Frontal cortex (tissue), 4 donors: ENCODE measurements around the gene GAS7. TPM values are rescaled to one million over a fixed set of nuclear protein-coding genes. Genes with fewer than 3 reads are reported as not detected.

Source experiments
- DNase-seq, 2 donors: peaks; one replicate each; pipeline ENCODE4 v3.0.0; 2012; ENCODE audit warnings: low spot score in 2 of 2
- FAIRE-seq: peaks from 2 replicates; lab custom pipeline; 2012; peaks lifted over from hg19 to GRCh38; lab: Jason Lieb, UNC
- total RNA-seq: library from RNA; depleted of rRNA; stranded (reverse); fragments of >200 nt; gene quantifications from one replicate; pipeline ENCODE4 v1.2.3, GENCODE V29; 2014
- donor health status: control.
- donor health status: control.
- donor health status: control.

Gene GAS7
- total RNA-seq, 1 donor from 2014 or later: 67.7 TPM

DNA sequence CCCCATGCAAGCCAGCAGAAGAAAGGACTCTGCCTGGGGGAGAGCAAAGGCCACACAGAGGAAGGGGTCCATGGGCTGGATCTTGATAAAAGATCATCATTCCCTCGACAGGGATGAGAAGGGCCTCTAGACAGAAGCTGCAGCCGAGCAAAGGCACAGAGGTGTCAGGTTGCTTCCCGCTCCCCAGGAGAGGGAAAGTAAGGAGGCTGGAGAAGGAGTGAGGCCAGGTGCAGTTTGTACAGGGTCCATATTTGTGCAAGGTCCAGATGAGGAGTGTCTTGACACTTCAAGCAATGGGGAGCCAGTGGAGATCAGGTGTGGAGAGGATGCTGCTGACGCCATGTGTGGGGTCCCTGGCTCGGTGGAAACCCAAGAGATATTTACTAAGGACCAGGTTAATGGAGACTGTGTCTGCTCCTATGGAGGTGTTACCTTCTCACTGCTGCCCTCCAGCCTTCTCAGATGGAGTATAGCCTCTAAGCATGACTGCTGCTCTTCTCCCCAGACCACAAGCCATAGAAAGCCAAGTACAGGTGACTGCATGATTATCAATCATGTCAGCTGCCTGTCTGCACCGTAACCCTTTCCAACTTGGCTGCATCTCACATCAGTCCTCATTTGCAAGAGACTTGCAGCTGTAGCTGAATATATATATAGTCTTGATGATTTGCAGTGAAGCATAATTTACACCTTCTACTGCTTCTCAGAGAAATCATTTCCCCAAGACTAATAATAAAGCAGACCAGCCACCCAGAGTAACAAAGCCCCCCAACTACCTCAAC lies 21.1 kb downstream of the GAS7 start:
- FAIRE-seq (no peak), DNase-seq (no peak)

DNA sequence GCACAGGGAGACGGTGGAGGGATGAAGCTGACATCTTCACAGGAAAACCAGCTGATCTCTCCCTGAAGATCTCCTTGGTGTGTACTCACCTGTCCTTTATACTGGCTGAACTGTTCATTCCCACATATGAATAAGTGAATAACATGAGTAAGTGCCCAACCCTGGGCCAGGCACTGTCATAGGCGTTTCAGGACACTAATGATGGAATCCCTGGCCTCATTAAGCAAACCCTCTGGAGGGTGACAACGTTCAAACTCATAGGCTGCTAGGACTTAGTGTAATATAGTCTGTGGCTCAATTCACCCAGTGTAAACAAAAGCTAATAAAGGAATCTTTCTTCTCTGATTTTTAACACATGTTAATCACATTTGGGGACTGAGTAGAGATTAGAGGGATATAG lies 24.5 kb downstream of the GAS7 start:
- no peak for FAIRE-seq
- DNase-seq: no peak

DNA sequence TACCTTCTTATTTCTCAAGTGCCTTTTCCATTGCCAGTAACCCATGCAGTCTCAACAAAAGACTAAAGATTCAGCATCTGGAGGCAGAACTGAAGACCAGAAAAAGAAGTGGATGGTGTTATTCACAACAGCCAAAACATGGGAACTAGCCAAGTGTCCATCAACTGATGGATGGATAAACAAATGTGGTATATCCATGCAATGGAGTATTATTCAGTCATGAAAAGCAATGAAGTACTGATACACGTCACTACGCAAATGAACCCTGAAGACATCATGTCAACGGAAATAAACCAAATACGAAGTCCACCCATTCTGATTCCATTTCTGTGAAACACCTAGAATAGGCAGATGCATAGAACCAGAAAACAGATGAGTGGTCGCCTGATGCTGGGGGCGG lies 25.6 kb downstream of the GAS7 start:
- no peak for FAIRE-seq
- DNase-seq: no peak

DNA sequence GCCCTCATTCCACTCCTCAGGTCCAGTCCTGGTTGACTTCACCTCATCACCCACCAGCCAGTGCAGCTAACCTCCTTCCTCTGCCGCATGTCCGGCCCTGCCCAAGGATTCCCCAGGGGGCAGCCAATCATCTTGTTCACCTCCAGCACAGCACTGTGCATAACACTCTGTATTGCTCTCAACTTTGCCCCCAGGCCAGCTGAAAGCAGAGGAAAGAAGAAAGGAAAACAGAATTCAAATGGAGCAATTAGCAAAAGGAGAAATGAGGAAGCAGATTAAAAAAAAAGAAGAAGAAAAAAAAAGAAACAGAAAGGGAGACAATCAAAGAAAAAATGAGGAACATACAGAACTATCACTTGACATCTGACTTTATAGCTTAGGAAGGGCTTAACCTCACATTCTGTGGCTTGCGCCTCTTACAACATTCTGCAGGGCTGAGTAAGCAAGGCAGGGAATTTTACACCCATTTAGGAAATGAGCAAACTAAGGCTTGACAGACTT lies 26.1 kb downstream of the GAS7 start:
- FAIRE-seq (no peak), DNase-seq (no peak)

DNA sequence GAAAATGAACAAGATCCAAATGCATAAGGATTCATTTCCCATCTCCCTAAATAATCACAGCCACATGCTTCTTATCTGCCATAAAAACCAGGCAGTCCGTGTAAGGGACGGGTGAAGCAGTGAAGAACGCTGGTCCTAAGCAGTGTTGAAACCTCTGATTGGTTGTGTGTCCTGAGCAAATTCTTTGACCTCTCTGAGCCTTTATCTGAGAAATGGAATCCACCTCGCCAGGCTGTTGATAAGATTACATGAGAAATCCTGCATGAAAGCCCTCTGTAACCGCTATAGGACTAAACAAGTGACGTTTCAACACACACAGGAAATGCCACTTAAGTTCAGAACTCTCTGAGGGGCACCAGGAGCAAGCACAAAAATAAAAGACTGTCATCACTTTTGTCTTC lies 26.8 kb downstream of the GAS7 start:
- DNase-seq (no peak), FAIRE-seq (no peak)

DNA sequence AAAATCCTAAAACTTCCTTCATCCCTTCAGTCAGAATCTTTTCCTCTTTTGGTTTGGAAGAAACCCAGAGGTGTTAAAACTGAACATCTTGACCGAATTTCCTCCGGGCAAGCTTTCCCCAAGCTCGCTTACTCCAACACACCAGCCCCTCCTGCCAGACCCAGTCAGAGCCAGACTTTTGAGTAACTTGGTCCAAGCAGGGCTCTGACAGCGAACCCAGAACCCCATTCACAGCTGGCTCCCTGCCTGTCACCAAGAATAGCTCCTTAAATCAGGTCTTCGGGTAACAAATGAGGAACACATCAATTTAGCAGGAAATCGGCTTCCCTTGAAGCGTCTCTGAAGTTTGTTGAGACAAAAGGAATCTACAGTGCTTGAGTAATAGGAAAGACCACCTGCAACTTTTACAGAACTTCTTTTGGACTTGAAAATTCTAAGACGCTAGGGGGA lies 27.3 kb downstream of the GAS7 start:
- FAIRE-seq (no peak), DNase-seq (no peak)

DNA sequence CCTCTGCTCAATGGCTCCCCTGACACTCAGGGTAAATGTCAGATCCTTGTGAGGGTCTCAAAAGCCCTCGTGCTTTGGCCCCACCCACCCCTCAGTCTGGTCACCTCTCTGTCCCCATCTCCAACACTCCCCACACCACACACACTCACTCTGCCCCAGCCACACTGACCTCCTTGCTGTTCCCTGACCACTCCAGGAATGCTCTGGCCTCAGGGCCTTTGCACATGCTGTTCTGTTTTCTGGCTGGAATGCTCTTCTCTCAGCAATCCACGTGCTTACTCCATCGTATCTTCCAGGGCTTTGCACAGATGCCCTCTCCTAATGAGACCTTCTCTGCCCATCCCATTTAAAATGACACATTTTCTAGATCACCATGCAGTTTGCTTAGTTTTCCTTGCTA lies 28.2 kb downstream of the GAS7 start:
- DNase-seq (no peak), FAIRE-seq (no peak)

DNA sequence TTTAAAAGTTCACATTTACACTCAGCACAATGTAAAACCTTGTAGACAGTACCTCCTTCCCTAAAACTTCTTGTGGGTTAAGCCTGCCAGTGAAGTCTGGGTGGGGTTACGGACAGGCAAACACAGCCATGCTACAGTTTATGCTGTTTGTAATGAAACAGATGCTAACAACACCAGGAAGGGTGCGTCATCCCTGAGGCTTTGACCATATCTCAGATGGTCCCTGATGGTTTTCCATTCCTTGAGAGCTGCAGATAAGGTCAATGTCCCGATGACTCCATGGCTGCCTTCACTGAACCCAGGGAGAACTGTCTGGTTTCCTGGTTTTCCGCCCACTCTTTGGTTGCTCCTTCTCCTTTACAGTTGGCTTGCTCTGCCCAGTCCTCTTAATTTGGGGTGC lies 29.1 kb downstream of the GAS7 start:
- FAIRE-seq (no peak), DNase-seq (no peak)

DNA sequence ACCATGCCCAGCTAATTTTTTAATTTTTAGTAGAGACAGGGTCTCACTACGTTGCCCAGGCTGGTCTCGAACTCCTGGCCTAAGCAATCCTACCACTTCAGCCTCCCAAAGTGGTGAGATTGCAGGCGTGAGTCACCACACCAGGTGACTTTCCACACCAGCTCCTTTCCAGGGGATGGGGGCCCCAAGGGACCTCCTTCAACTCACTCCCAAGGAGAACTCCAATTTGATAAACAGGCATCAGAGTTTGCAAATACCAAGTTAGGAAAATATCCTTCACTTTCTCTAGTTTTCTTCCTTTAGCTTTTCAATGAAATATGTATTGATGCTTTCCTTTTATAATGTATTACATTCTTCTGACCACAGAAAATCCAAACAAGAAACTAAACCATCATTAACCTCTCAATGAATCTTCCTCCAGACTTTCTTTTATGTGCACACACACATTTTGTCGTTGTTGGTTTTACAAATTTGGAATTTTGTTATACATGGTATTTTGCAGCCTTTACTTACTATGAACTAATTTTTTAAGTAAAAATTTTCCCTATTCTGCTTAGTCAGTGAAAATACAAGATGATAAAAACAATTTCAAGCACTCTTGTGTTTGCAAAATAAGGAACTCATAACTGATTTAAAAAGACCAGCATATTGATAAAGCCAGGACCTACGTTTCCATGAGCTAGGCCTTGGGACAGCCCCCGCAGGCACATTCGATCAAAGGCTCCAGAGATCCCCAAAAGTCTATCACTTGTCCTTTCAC lies 32.0 kb downstream of the GAS7 start:
- FAIRE-seq (no peak), DNase-seq (no peak)

DNA sequence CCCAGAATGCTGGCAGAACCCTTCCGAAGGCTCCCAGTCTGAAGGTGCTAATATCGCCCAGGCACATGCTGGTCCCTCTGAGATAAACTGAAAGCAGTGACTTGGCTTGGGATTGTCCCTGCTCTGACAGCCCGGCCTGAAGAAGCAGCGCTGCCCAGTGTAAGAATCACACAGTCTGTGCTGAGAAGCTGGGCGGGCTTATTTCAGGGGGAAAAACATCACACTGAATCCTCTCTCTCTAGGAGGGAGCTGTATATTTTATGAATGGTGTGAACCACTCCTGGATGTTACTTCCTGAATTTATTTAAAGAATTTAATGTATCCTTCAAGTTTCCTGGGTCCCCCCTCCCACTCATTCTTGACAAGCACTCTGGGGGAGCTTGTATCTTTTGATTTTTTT lies 36.3 kb downstream of the GAS7 start:
- DNase-seq (no peak), FAIRE-seq (no peak)

DNA sequence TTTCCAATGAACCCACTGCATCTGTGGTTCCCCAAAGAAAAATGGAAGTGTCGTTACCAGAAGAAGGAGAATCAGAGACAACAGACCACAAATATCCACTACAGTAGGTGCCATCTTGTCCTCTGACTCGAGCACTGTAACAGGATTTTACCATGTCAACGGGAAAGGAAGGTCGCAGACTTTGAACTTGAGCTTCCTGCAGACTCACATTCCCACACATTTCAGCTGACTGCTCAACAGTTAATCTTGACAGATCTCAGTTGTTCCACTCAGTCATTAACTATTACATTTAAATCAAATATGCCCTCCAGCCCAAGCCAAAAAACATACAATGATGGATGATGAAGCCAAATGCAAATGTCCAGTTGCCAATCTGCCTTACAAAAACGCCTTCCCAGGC lies 37.0 kb downstream of the GAS7 start:
- no peak for FAIRE-seq

DNA sequence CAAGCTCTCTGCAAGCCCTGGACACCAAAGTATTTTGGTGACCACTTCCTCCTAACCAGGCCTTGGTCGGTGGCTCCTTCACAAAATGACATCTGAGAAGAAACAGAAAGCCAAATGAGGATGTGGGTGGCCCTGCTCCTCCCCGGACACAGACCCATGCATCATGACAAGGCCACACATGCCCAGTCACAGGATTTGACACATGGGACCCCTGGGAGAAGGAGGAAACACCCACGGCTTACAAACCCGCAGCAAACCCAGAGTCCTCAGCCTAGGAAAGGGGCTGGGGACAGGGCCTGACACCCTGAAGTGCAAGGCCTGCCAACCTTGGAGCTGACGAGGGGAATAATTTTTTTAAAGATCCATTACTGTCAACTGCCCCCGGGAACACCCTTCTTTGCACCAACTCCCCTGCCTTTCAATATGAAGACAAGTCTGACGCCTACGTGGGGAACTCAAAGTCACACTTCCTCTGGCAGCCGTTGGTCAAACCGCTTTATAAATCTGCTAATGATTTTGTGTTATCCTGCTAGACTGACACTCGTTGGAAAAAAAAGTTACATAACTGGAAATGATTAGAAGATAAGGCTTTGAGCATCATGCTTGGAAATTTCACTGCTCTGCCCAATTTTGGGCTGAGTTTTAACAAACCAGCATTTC lies 41.3 kb downstream of the GAS7 start:
- DNase-seq: no peak
- no peak for FAIRE-seq

More for the DNA sequence above, 37.0 kb downstream of the GAS7 start:
- DNase-seq: no peak

DNA sequence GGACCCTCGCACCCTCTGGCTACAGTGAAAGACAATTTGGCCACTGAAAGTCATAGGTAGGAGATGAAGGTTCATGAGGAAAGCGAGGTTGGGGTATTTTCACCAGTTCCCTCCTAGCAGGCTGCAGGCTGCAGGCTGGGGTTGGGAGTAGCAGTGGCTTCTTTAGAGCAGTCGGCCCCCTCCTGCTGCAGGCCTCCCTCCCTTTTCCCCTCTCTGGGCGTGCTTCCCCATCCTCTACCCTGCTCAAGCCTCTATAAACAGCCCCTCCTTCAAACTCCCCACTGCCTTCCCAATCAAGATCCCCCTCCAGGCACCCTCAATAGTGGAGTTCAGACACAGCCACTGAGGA lies 41.8 kb downstream of the GAS7 start:
- no peak for FAIRE-seq
- DNase-seq: no peak

DNA sequence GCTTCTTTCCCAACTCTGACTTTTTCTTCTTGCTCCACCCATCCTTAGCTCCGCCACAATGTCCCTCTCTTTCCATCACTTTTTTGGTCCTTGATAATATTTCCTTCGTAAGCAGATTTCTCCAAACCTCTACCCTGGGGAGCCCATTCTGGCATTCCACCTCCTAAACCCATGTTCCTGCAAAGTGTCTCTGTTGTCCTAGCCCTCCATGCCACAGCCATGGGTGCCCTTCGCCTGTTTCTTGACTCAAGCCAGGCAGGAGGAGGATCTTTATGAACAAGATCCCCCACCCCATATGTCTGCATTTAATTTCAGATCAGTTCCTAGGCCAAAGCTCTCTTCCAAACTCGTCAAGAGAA lies 42.4 kb downstream of the GAS7 start:
- FAIRE-seq (no peak), DNase-seq (no peak)

DNA sequence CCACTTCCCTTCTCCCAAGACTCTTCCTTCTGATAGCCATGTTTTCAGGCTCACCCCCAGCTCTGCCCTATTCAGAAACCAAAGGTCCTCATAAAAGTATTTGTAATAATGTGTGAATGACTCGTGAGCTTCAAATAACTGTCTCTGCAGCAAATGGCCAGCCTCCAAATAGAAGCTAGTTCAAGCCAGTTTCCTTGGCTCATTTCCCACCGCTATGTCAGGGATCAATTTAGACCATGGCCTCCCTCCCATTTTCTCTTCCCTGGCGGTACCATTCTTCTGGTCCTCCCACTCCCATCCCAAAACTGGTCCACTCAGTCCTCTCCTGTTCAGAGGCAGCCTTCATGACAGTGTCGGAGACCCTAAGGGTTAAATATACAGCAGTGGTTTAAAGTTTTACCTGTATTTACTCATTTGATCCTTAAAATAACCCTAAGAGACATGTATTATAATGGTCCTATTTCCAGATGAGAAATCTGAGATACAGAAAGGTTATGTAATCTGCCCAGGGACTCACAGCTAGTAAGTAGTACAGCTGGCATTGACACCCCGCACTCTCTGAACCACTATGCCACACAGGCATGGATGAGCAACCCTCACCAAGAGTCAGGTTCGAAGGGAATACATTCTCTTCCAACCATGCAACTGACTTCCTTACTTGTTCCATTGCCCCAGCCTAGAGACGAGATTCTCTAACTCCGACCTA lies 42.9 kb downstream of the GAS7 start:
- DNase-seq: no peak
- no peak for FAIRE-seq

DNA sequence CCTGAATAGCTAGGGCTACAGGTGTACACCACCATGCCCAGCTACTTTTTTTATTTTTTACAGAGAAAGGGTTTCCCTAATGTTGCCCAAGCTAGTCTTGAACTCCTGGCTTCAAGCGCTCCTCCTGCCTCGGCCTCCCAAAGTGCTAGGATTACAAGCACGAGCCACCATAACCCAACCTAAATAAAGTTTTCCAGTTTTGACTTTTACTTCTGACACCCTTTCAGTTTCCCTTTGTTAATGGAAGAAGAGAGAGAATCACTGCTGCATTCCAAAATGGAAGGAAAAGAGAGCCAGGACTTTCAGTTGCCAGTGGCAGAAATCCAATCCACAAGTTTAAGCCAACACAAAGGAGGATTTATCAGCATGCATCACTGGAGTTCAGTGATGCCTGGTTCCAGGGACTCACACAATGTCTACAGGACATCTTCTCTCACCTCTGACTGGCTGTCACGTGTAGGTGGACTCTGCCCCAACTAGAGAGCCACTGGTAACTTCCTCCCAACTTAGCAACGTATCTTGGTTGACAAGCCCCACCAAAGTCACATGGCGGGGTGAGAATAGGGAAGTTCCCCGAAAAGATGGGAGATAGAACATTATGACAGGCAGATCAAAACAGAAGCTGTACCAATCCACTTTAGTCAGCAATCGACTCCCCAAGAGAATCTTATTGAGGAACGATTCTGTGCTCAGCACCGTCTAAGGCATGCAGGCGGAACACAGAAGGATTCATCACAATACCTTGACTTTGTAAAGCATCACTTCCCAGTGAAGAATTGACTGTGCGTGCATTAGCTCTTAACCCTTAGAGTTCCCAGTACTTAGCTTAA lies 46.5 kb downstream of the GAS7 start:
- DNase-seq (no peak), FAIRE-seq (no peak)

DNA sequence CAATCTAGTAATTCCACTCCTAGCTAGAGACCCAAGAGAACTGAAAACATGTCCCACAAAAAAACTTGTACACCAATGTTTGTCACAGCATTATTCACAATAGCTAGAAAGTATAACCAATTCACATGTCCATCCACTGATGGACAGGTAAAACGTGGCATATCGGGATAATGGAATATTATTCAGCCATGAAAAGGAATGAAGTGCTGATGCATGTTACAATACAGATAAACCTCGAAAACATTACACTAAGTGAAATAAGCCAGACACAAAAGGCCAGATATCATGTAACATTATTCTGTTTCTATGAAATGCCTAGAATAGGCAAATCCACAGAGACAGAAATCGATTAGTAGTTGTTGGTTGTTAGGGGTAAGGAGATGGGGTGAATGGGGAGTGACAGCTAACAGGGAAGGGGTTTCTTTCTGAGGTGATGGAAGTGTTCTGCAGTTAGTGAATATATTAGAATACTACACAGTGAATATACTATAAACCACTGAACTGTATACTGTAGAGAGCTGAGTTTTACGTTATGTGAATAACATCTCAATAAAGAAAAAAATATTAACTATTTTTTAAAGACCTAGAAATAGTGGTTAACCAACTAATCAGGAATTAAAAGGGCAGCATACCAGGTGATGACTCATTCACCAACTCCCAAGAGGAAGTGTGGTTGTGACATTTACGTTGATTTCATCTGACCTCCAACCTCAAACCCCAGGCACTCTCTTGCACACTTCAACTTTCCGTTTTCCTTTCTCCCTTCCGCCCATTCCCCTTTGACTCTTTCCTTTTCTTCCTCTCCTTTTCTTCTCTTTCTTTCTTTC lies 48.6 kb downstream of the GAS7 start:
- FAIRE-seq: no peak

DNA sequence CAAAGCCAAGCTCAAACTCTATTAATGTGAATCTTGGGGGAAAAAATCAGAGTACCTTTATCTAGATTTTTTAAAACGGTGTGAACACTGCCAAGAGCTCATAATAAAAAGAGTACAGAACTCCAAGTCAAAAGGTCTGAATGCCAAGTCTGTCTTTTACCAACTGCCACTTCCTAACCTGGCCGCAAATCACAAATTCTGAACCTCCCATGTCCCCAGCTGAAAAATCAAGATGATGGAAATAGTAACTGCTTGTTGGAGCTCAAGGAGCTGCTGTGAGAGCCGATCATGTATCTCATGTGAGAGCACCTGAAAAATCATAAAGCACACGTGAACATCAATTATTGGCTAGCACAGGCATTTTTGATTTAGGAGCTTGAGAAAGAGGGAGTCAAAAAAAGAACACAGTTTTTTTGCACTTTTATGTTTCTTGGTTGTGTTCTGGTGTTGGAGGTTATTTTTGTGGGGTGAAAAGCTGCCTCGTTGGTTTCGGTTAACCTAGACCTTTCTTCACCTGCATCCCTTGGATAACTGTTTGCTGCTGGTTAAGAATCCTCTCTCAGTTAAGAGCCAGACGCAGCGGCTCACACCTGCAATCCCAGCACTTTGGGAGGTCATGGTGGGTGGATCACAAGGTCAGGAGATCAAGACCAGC lies 50.5 kb downstream of the GAS7 start:
- no peak for FAIRE-seq
- DNase-seq: no peak

More for the DNA sequence above, 48.6 kb downstream of the GAS7 start:
- DNase-seq: no peak
